Activated CD8-positive, alpha-beta memory T cell treated with anti-CD3 and anti-CD28 coated beads, Interleukin-2, amount 50 U/mL, for 1 hour (primary cell): ENCODE data around the gene BTBD2.

ENCODE experiments used
- DNase-seq: peaks from one replicate; pipeline ENCODE4 v3.0.0-alpha.2; 2020; ENCODE audit errors: extremely low read depth

BTBD2 gene

DNA sequence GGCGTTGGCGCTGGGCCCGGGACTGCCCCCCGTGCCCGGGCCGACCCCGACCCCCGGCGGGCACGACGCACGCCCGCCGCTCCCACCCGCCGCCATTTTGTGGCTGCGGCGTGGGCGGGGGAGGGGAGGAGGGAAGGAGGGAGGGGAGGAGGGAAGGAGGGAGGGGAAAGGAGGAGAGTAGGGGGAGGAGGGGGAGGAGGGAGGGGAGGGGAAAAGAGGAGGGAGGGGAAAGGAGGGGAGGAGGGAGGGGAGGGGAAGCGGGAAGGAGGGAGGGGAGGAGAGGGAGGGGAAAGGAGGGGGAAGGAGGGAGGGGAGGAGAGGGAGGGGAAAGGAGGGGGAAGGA is at the start of gene BTBD2:
BTBD2 (minus strand) TSS at position 107 of the 343 bp plus-strand sequence; CDS start at position 96, 11 bp downstream.
- DNase-seq, result no peak

DNA sequence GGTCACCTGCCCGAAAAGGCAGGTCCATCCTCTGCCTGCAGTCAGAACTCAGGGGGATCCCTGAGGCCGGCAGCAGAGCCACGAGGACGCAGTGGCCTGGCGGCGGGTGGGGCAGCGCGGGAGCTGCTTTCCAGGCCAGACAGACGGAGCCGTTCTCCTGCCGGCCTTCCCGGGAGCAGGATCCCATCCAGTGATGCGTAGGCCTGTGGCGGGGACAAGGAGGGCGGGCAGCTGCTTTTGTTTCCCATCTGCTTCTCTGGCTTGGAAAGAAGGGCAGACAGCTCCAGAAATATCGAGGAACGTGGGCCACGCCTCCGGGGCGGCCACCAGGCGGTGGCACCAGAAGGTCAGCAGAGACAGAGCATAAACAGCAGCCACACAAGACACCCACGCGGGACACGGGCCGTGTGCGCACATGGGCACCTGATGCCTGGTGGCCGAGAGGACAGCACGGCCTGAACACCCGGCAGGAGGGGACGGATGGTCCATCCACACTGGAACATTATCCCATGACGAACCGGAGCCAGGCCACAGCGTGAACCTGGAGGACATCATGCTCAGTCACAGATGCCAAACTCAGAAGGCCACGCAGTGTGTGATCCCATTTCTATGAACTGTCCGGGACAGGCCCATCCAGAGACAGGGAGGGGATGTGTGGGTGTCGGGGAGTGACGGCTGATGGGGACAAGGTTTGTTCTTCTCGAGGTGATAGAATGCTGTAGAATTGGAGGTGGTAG is 49.4 kb upstream of the BTBD2 start:
- DNase-seq, result no peak

DNA sequence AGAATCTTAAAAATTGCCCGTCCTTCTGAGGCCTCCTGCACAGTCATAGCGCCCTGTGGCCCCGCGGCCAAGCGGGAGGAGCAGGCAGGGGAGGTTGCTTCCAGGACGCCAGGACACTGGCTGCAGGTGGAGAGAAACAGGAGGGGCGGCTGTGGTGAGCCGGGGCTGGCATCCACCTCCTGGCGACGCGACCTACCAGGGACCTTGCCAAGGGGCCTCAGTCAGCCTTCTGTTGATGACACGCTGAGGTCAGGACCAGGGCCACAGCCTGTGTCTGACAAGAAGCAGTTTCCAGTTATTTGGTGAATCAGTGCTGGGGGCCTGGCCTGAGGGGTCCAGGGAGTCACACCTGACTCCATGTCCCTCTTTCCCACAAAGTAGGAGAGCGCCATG is 48.9 kb upstream of the BTBD2 start:
- DNase-seq, result no peak

DNA sequence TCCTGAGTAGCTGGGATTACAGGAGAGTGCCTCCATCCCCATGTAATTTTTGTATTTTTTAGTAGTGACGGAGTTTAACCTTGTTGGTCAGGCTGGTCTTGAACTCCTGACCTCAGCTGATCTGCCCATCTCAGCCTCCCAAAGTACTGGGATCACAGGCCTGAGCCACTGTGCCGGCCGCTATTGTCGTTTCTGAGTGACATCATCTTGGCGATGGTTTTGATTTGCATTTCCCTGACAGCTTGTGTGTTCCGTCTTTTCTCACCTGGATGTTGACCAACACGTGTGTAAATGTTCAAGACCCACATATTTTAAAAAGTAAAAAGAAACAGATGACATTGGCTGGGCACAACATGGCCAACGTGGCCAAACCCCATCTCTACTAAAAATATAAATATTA is 48.3 kb upstream of the BTBD2 start:
- no peak for DNase-seq

- no peak for DNase-seq
These were observed 47.3 kb upstream of the BTBD2 start for GRCh38 chr19:2062770-2063169.

DNA sequence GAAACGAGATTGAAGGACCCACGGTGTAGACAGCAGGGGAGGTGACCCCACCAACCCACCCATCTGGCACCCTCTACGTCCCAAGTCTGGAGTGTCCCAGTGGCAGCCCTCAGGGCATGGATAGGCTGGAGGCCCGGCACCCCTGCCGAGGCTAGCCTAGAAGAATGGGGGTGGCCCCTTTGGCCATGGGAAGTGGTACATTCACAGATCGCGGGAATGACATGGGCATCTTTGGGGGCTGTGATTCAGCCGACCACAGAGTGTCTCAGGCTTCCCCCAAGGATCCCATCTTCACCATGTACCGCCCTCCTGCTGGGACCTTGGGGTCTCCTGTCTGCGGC is 46.8 kb upstream of the BTBD2 start:
- DNase-seq, result no peak

DNA sequence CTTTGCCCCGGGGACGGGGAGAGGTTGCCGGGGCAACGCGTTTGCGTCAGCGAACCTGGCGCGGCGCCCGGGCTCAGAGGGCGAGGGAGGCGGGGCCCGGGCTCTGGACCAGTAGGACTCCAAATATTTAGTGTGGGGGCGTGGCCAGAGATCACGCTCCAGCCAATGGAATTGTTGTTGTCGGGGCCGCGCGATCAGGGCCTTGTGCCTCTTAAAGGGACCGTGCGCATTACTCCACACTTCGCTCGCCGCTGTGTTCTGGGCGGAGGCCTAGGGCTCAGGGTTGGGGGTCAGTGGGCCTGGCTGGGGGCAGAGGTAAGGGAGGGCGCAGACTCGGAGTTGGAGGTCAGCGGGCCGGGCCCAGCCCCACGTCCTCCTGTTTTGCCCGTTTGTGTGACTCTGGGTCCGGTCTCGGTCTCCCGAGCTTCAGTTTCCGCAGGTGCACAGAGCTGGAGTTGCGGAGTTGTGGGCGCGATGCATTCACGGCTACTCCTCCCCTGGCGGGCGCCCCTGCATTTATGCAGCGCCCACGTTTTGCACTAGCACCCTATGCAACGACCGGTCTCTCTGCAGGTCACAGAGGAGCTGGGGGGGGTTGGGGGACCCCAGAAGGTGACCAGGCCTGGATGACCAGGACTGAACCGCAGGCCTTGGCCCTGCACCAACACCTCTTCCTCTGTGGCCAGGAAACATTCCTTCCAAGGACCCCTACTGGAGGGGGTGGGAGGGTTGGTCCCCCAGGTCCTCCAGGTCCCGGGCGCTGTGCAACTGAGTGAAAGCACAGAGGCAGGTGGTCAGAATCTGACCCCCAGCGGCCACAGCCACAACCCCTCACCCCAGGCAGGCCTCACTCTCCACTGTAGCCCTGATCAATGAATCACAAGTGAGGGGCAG is 46.2 kb upstream of the BTBD2 start:
- DNase-seq, result peak; percentile 99

DNA sequence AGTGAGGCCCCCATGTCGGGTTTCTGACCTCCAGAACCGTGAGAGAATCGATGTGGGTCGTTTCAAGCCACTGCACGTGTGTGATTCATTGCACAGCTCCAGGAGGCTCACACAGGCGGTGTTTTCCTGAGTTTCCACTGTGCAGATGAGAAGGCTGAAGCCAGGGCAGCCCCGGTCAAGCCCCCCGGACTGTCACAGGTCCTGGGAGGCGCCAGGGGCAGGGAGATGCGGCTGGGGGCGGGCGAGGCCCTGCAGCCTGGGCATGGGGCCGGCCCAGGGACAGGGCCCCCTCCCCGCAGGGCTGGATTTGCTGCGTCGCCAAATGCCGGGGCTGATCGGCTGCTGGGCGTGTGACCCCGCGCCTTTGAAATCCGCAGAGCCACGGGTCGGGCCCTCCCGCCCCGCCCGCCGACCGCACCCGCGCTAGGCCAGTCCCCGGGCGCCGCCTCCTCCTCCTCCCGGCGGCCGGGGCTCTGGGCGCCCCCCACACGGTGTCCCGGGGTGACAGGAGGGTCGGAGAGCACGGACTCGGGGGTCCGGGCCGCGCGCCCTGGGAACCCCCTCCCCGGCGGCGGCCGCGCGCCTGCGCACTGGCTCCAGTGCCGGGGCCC is 45.5 kb upstream of the BTBD2 start:
- no peak for DNase-seq

- no peak for DNase-seq
These were observed 44.1 kb upstream of the BTBD2 start for GRCh38 chr19:2059422-2060201.

- no peak for DNase-seq
These were observed 43.3 kb upstream of the BTBD2 start for GRCh38 chr19:2058570-2059421.

- DNase-seq, result no peak
These were observed 42.3 kb upstream of the BTBD2 start for GRCh38 chr19:2057484-2058469.

DNA sequence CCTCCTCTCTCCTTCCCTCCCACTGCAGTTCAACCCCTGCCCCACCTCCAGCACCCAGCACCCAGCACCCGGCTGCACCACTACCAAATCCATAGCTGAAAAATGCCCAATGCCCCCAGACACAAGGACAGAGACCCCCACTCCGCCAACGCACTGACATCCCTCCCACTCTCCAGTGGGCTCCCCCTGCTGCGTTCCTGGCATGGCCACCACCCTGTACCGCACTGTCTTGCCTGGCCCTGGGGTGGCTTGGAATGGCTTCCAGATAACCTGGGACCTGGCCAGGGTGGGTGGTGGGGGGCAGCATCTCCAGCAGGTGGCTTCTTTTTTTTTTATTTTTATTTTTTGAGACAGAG is 41.3 kb upstream of the BTBD2 start:
- DNase-seq, result no peak

- no peak for DNase-seq
These were observed 40.7 kb upstream of the BTBD2 start for GRCh38 chr19:2055931-2056836.

DNA sequence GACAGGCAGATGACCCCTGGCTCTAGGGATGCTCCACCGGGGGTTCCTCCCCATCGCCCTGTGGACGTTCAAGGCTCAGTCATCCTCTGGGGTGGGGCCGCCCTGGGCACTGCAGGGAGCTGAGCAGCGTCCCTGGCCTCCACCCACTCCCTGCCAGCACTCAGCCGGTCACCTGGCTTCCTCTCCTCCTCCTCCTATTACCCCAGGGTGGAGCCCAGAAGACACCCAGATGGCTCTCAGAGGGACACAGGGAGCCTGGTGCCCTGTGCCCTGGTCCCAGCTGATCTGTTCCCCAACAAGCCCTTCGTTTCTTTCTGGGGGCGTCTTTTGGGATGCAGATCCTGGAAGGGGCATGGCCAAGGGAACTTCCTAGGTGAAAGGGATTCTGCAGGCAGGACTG is 39.2 kb upstream of the BTBD2 start:
- no peak for DNase-seq

DNA sequence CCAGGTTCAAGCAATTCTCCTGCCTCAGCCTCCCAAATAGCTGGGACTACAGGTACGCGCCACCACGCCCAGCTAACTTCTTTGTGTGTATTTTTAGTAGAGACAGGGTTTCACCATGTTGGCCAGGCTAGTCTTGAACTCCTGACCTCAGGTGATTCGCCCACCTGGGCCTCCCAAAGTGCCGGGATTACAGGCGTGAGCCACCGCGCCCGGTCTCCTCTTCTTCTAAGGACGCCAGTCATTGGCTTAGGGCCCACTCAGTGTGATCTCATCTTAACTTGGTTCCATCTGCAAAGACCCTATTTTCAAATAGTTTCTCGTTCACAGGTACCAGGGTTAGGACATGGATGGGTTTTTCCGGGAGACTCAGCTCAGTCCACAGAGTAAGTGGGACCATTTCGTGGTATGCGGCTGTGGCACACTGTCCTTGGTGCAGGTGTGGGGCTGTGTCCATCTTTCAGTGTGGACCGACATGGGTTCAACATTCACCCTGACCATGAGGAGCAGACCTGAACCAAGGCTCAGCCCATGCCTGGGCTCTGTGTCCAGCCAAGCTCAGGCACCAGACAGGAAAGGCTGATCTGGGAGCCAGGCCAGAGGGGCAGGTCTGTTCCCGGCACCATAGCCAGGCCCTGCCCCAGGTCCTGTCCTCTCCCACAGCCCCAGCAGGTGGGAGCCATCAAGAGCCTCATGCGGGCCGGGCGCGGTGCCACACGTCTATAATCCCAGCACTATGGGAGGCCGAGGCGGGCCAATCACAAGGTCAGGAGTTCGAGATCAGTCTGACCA is 38.3 kb upstream of the BTBD2 start:
- no peak for DNase-seq

DNA sequence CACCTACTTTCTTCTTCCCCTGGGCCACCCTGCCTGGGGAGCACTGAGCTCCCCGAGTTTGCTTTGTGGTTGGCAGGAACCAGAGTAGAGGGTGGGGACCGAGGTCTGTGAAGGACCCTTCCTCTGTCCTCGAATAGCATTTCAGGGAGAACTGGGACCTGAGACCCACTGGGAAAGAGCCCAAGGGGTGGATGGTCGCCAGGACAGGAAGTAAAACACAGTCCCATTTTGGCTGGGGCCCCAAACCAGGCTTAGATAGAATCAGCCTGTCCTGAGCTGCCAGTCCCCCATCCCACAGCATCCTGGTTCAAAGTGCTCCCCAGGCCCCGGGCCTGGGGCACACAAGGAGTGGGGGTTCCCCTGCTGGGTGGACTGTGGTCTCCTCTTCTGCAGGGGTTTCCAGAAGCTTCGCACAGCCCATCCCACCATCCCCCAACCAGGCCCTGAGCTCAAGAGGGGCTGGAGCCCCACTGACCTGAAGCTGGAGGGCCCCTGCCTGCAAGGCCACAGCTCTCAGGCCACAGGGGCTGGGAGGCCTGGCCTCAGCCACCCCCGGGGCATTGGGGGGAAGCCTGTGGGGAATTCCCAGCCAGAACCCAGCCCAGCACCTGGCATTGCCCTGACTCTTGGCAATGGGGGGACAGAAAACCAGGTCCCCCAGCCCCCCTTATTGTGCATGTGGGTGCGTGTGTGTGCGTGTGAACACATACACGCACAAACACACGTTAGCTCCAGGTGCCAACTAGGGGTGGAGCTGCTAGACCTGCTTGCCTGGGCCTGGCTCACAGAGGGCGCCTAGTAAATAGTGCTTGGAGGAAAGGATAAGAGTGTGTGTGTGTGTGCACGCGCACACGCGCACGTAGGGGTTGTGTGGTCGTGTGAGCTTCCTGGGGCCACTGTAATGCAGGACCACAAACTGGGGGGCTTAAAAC is 36.5 kb upstream of the BTBD2 start:
- DNase-seq, result no peak
